Body of pancreas (tissue), 4 donors: ENCODE data around the gene DNAJC21.

Experiments
- CTCF ChIP-seq, 7 experiments: fragments of 450-650 bp in 4 of 7; fragments of 200-600 bp in 3 of 7; sonication (generic) in 3 of 7; IDR thresholded peaks; one replicate each; pipeline ENCODE4 v1.5.1; 2016 to 2019; ENCODE audit warnings: antibody characterized with exemption in 7 of 7
- POLR2A ChIP-seq, 3 donors: fragments of 450-650 bp; IDR thresholded peaks; one replicate each; pipeline ENCODE4 v1.6.1; 2016; ENCODE audit warnings: antibody characterized with exemption in 3 of 3, mild to moderate bottlenecking in 2 of 3

GRCh38 chr5:34881246-34881645 lies 48.1 kb upstream of the DNAJC21 start:
- TF ChIP-seq CTCF (IDR thresholded peaks at IDR 0.05) (no peak), POLR2A (IDR thresholded peaks at IDR 0.05) (no peak)
